ENCODE data around the gene ZNF556. TPM values are rescaled to one million over a fixed set of nuclear protein-coding genes. Genes with fewer than 3 reads are reported as not detected.

The ZNF556 gene
- polyA plus RNA-seq, 1 of the 3 experiments (the other 2 are of a cell fraction), result 0.46 TPM

DNA sequence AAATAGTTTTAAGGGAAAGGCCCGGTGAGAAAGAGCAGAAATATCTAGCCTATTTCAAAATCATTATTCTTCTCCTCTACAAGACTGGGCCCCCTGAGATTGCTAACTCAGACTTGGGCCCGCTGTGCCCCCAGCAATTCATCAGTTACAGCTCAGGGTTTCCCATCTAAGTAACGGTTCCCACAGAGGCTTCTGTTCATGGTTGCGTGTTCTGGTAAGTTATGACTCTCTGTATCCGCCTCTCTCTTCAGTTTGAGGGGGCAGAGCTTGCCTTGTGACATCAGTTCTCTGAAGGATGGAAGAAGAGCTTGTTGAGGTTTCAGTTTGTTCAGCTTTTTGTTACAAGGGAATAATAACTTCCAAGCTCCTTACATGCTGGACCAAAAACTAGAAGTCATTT is 45.2 kb downstream of the ZNF556 start:
- no peak for DNase-seq
- Histone ChIP-seq H2AFZ (ENCODE audit: low read depth) (no peak overlapping the region), H3K4me1 (ENCODE audit: control insufficient read depth in 1 of 2, insufficient read depth in 2 of 2, low read depth in 1 of 2, low read length in 1 of 2) (no peaks in the 10 kb centered on the region), H3K9me2 (no peaks in the 10 kb centered on the region), H3K4me3 (ENCODE audit: low read depth in 2 of 2, low read length in 1 of 2) (no peak overlapping the region), H3K27ac (ENCODE audit: low read depth in 2 of 2, low read length in 1 of 2) (no peak overlapping the region), H3K27me3 (ENCODE audit: insufficient read depth) (no peaks in the 10 kb centered on the region), H3K4me2 (no peak overlapping the region), H3K79me2 (ENCODE audit: insufficient read depth) (peaks cover 13% of the 10 kb centered on the region; the same call in 1 of the 2 replicates), H3K9ac (no peak overlapping the region), H3F3A (replicated peaks; ENCODE audit: insufficient read depth) (peaks cover 9% of the 10 kb centered on the region), H4K20me1 (ENCODE audit: insufficient read depth) (no peaks in the 10 kb centered on the region), H3K9me3 (peaks cover under 1% of the 10 kb centered on the region; the same call in 1 of the 2 replicates), H3K36me3 (replicated peaks in 1 of 2; ENCODE audit: control insufficient read depth in 1 of 2, insufficient read depth in 2 of 2, low read length in 1 of 2) (peaks cover 17 to 29% of the 10 kb centered on the region in 2 experiments)
- 90% methylated on average over 5 of the region's 5 CpGs for WGBS (ENCODE audit: low lambda C conversion rate)
- POLR2A ChIA-PET, result no interaction called here
- TF ChIP-seq EZH2phosphoT487 (IDR thresholded peaks at IDR 0.05; ENCODE audit: borderline replicate concordance, low read depth) (no peak), RXRA (IDR thresholded peaks at IDR 0.05; ENCODE audit: borderline replicate concordance, low read depth) (no peak), FOXM1 (IDR thresholded peaks at IDR 0.05; ENCODE audit: low read depth) (no peak), JUND (IDR thresholded peaks at IDR 0.05) (no peak), MEF2A (IDR thresholded peaks at IDR 0.05; ENCODE audit: borderline replicate concordance, low read depth) (no peak), GABPA (IDR thresholded peaks at IDR 0.05; ENCODE audit: low read depth) (no peak), POLR2AphosphoS5 (IDR thresholded peaks at IDR 0.05; ENCODE audit: low read depth, low read length) (no peak), FOSL2 (IDR thresholded peaks at IDR 0.05; ENCODE audit: borderline replicate concordance, low read depth) (no peak), EP300 (IDR thresholded peaks at IDR 0.05; ENCODE audit: borderline replicate concordance in 1 of 2, low read depth in 1 of 2, low read length in 1 of 2) (no peak), ZBTB33 (IDR thresholded peaks at IDR 0.05; ENCODE audit: borderline replicate concordance, low read depth) (no peak)
- TF ChIP-seq, protein P1, sequence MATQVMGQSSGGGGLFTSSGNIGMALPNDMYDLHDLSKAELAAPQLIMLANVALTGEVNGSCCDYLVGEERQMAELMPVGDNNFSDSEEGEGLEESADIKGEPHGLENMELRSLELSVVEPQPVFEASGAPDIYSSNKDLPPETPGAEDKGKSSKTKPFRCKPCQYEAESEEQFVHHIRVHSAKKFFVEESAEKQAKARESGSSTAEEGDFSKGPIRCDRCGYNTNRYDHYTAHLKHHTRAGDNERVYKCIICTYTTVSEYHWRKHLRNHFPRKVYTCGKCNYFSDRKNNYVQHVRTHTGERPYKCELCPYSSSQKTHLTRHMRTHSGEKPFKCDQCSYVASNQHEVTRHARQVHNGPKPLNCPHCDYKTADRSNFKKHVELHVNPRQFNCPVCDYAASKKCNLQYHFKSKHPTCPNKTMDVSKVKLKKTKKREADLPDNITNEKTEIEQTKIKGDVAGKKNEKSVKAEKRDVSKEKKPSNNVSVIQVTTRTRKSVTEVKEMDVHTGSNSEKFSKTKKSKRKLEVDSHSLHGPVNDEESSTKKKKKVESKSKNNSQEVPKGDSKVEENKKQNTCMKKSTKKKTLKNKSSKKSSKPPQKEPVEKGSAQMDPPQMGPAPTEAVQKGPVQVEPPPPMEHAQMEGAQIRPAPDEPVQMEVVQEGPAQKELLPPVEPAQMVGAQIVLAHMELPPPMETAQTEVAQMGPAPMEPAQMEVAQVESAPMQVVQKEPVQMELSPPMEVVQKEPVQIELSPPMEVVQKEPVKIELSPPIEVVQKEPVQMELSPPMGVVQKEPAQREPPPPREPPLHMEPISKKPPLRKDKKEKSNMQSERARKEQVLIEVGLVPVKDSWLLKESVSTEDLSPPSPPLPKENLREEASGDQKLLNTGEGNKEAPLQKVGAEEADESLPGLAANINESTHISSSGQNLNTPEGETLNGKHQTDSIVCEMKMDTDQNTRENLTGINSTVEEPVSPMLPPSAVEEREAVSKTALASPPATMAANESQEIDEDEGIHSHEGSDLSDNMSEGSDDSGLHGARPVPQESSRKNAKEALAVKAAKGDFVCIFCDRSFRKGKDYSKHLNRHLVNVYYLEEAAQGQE (IDR thresholded peaks at IDR 0.05; ENCODE audit: low read depth, low read length), result no peak
- TF ChIP-seq, protein P2, sequence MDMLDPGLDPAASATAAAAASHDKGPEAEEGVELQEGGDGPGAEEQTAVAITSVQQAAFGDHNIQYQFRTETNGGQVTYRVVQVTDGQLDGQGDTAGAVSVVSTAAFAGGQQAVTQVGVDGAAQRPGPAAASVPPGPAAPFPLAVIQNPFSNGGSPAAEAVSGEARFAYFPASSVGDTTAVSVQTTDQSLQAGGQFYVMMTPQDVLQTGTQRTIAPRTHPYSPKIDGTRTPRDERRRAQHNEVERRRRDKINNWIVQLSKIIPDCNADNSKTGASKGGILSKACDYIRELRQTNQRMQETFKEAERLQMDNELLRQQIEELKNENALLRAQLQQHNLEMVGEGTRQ (IDR thresholded peaks at IDR 0.05; ENCODE audit: borderline replicate concordance, low read depth, low read length), result no peak
- TF ChIP-seq, protein P3, sequence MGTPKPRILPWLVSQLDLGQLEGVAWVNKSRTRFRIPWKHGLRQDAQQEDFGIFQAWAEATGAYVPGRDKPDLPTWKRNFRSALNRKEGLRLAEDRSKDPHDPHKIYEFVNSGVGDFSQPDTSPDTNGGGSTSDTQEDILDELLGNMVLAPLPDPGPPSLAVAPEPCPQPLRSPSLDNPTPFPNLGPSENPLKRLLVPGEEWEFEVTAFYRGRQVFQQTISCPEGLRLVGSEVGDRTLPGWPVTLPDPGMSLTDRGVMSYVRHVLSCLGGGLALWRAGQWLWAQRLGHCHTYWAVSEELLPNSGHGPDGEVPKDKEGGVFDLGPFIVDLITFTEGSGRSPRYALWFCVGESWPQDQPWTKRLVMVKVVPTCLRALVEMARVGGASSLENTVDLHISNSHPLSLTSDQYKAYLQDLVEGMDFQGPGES (IDR thresholded peaks at IDR 0.05; ENCODE audit: low read depth, low read length), result no peak
- CTCF ChIA-PET, result interaction anchor here (1.9 kb wide), 1 partner anchor 25 kb away, joined by 6 read pairs; no protein-coding TSS in a partner anchor

Data from SK-N-SH (cell line).